Measurements from ENCODE around the gene CHST11.

The CHST11 gene

DNA sequence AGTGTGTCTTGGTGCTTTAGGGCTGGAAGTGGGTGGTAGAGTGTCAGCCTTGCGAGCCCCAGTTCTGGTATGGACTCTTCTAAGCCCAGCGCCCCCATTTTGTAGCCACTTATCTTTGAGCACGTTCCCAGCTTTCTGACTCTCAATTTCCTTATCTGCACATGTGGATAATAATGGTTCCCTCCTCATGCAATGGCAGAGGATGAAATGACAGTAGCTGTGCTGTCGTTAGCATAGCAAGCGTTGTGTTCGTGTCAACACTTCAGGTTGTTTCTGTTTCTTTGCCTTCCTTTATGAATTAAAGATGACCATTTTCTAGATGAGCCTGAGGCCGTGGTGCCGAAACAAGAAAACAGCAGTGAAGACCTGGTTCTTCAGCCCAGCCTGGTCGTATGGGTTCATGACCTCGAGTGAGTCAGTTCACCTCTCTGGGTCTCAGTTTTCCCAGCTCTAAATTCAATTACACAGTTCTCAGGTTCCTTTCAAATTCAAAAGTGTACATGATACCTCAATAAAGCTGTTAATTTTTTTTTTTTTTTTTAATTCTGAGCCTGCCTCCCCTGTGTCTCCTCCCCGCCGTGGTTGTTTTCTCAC is 268.3 kb downstream of the CHST11 start:
- Histone ChIP-seq H3K27ac (ENCODE audit: low read depth, low read length) (no peak overlapping the region), H3K9me2 (replicated peaks; ENCODE audit: control insufficient read depth, low read length) (no peaks in the 10 kb centered on the region), H3K27me3 (ENCODE audit: control insufficient read depth, low read length) (no peaks in the 10 kb centered on the region), H3K4me1 (ENCODE audit: control insufficient read depth, low read length) (peaks cover 38% of the 10 kb centered on the region), H3K4me2 (ENCODE audit: low read length) (no peak overlapping the region), H3K79me2 (ENCODE audit: control insufficient read depth, low read length) (no peaks in the 10 kb centered on the region), H3K36me3 (ENCODE audit: control insufficient read depth, low read length) (no peaks in the 10 kb centered on the region), H3F3A (ENCODE audit: control insufficient read depth, insufficient read depth) (no peaks in the 10 kb centered on the region; the same call in 1 of the 2 replicates), H3K4me3 (ENCODE audit: low read length) (no peak overlapping the region), H4K20me1 (ENCODE audit: control insufficient read depth, insufficient read depth, low read depth, low read length) (no peaks in the 10 kb centered on the region), H3K9me3 (ENCODE audit: control insufficient read depth, insufficient read depth, low read length) (no peaks in the 10 kb centered on the region)
- TF ChIP-seq, protein P1, sequence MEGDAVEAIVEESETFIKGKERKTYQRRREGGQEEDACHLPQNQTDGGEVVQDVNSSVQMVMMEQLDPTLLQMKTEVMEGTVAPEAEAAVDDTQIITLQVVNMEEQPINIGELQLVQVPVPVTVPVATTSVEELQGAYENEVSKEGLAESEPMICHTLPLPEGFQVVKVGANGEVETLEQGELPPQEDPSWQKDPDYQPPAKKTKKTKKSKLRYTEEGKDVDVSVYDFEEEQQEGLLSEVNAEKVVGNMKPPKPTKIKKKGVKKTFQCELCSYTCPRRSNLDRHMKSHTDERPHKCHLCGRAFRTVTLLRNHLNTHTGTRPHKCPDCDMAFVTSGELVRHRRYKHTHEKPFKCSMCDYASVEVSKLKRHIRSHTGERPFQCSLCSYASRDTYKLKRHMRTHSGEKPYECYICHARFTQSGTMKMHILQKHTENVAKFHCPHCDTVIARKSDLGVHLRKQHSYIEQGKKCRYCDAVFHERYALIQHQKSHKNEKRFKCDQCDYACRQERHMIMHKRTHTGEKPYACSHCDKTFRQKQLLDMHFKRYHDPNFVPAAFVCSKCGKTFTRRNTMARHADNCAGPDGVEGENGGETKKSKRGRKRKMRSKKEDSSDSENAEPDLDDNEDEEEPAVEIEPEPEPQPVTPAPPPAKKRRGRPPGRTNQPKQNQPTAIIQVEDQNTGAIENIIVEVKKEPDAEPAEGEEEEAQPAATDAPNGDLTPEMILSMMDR (IDR thresholded peaks at IDR 0.05; ENCODE audit: low read depth, low read length, poor library complexity, severe bottlenecking) = no peak
- no peak for TF ChIP-seq EZH2phosphoT487 (IDR thresholded peaks at IDR 0.05; ENCODE audit: borderline replicate concordance, low read length)

DNA sequence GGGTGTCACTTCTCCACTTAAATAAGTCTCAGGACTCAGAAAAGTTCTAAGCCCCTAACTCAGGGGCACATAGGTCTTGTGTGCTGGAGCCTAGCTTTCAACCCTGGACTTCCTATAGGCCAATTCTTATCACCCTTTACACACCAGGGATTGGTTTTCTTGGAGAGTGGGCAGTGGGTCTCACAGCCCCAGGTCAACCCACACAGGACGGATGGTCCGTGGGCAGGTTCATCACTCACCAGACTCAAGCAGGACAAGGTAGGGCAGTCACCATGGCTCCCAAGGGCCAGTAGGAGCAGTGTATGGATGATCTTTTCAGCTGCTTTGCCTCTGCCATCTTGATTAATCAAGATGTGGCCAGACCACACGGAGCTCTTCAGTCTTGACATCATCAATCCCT is 268.9 kb downstream of the CHST11 start:
- Histone ChIP-seq H3F3A (ENCODE audit: control insufficient read depth, insufficient read depth) (no peaks in the 10 kb centered on the region; the same call in 1 of the 2 replicates), H3K79me2 (ENCODE audit: control insufficient read depth, low read length) (no peaks in the 10 kb centered on the region), H3K4me1 (ENCODE audit: control insufficient read depth, low read length) (peaks cover 32% of the 10 kb centered on the region), H3K27me3 (ENCODE audit: control insufficient read depth, low read length) (no peaks in the 10 kb centered on the region), H4K20me1 (ENCODE audit: control insufficient read depth, insufficient read depth, low read depth, low read length) (no peaks in the 10 kb centered on the region), H3K36me3 (ENCODE audit: control insufficient read depth, low read length) (no peaks in the 10 kb centered on the region), H3K27ac (ENCODE audit: low read depth, low read length) (no peak overlapping the region), H3K9me3 (ENCODE audit: control insufficient read depth, insufficient read depth, low read length) (no peaks in the 10 kb centered on the region), H3K4me2 (ENCODE audit: low read length) (no peak overlapping the region), H3K9me2 (replicated peaks; ENCODE audit: control insufficient read depth, low read length) (no peaks in the 10 kb centered on the region), H3K4me3 (ENCODE audit: low read length) (no peak overlapping the region)
- TF ChIP-seq EZH2phosphoT487 (IDR thresholded peaks at IDR 0.05; ENCODE audit: borderline replicate concordance, low read length) = no peak
- TF ChIP-seq, protein P1 (IDR thresholded peaks at IDR 0.05; ENCODE audit: low read depth, low read length, poor library complexity, severe bottlenecking) = no peak

DNA sequence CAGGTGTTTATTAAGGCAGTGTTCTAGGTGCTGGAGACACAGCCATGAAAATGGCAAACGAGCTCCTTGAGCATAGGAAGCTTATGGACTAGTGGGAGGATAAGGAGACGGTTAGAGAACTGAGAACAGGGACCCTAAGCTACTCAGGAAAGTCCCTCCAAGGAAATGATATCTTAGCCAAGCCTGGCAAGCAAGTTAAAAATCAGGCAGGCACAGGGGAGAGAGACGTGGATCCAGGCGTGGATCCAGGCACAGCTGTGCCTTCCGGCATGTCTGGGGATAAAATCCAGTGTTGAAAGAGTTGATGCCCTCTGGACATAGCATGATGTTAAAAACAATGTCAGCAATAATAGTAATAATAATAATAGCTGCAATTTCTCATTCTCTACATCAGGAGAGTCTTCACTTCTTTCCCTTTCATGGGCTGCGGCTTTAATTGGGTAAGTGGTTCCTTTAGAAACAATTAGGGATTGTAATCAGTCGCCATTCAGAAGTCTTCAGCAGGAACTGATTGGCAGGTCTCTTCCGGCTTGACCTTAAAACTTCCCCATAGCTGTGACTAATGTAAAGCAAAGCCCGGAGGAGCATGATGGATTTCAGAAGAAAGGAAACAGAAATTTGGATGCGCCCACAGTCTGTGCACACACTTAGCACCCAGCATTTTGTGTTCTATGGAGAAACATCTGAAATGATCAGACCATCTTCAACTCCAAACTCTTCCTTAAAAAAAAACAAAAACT is 271.1 kb downstream of the CHST11 start:
- Histone ChIP-seq H3K9me2 (replicated peaks; ENCODE audit: control insufficient read depth, low read length) (no peaks in the 10 kb centered on the region), H3K27ac (ENCODE audit: low read depth, low read length) (no peak overlapping the region), H3F3A (ENCODE audit: control insufficient read depth, insufficient read depth) (no peaks in the 10 kb centered on the region), H3K4me3 (ENCODE audit: low read length) (no peak overlapping the region), H3K36me3 (ENCODE audit: control insufficient read depth, low read length) (no peaks in the 10 kb centered on the region), H3K4me2 (ENCODE audit: low read length) (no peak overlapping the region), H3K9me3 (ENCODE audit: control insufficient read depth, insufficient read depth, low read length) (no peaks in the 10 kb centered on the region), H3K27me3 (ENCODE audit: control insufficient read depth, low read length) (no peaks in the 10 kb centered on the region), H4K20me1 (ENCODE audit: control insufficient read depth, insufficient read depth, low read depth, low read length) (0 out of 2 replicates have a peak, but pooled peaks cover 2% of the 10 kb centered on the region), H3K79me2 (ENCODE audit: control insufficient read depth, low read length) (no peaks in the 10 kb centered on the region), H3K4me1 (ENCODE audit: control insufficient read depth, low read length) (peaks cover 10% of the 10 kb centered on the region)
- no peak for TF ChIP-seq EZH2phosphoT487 (IDR thresholded peaks at IDR 0.05; ENCODE audit: borderline replicate concordance, low read length)
- TF ChIP-seq, protein P1 (IDR thresholded peaks at IDR 0.05; ENCODE audit: low read depth, low read length, poor library complexity, severe bottlenecking) = no peak

All from DOHH2 (cell line).